NK-92 treated with Interleukin-12 subunit alpha and Interleukin-12 subunit beta, amount 100 ng/mL, for 24 hours (cell line): ENCODE measurements around the gene PRC1.
A peak's percentile ranks its signal among the peaks of the same experiment; 100 is the strongest.
"Not testable (repeated sequence)": the region's sequence is repeated elsewhere in the genome, so short reads cannot be mapped to it uniquely, and the experiment has no call there.

Experiments
- DNase-seq: peaks from one replicate; lab custom pipeline; 2025; lab: John Stamatoyannopoulos, UW

Gene PRC1

DNA sequence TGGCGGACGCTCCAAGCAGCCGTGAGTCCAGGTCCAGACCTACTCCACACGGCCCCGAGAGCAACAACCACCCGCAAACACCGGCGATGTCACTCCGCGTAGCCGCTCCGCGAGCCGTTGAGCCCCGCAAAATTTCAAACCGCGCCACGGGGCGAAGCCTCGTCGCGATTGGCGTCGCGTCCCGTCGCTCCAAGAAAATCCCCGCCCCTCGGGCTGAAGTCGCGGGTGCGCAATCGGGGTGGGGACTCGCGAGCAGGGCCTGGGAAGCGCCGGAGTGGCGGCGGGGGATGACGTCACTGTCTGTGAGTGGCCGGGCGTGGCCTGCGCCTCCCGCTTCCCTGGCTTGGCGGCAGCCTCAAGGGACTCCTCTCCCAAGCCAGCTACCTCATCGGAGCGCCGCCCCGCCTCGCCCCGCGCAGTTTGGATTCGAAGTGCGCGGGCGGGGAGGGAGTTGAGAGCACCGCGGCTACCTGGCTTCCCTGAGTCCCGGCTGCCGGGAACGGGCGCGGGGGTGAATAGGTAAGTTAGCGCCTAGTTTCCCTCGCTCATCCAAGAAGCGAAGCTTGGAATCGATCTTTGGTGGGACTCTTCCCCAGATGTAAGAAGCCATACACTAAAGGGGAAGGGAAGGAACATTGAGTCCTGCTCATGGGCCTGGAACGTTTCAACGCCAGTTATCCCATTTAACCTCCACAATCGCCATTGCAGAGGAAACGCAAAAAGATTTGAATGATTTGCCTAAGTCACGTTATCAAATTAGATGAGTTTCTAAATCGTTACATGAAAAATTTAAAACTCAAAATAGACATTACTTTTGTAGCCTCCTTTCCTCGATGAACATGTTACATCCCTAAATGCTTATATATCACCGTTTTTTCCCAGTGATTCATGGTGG, at the start of gene PRC1:
Gene PRC1, minus strand, starts transcription at position 119 of the 895 bp plus-strand sequence. Its CDS starts 118 bp downstream, at position 1.
- peak; percentile 98 for DNase-seq

DNA sequence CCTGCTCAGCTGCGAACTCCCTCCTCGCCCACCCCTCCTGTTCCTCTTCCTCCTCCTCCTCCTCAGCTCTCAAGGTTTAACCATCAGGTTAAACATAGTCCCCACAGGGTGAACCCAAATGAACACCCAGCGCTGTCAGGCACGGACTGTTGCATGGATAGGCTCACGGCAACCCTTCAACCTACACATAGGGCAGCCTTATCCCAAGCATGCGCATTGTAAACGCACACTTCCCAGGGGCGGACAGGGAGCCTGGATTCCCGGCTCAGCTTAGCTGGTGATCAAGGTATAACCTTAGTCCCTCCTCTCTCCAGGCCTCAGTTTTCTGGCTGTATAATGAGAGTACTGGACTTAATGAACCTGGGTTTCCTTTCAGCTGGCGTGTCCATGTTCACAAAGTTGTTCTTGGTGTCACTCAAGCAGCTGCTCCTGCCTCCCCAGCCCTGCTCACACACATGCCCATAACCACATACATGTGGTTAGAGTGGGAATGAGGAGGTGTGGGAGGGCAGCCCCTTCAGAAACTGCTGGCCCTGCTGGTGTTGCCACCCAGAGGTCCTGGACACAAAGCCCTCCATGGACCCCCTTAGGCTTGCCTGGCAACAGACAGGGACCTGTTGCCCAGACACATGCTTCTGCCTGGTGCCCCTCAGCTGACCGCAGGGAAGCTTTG, 49.0 kb upstream of the PRC1 start:
- no peak for DNase-seq

DNA sequence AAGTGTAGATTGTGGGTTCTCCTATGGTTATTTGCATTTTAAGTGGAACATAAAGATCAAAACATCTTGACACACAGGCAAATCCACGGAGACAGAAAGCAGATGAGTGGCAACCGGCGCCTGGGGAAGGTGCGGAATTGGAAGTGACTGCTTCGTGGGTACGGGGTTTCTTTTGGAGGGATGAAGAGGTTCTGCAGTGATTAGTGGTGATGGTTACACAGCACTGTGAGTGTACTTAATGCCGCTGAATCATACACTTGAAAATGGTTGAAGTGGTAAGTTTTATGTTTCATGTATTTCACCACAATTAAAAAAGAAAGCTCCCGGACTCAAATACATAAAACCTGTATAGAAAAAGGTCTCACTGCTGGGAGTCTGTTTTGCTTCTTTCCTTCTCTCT, 46.5 kb upstream of the PRC1 start:
- no peak for DNase-seq

GRCh38 chr15:91039996-91040395, 45.7 kb upstream of the PRC1 start:
- DNase-seq: no peak

DNA sequence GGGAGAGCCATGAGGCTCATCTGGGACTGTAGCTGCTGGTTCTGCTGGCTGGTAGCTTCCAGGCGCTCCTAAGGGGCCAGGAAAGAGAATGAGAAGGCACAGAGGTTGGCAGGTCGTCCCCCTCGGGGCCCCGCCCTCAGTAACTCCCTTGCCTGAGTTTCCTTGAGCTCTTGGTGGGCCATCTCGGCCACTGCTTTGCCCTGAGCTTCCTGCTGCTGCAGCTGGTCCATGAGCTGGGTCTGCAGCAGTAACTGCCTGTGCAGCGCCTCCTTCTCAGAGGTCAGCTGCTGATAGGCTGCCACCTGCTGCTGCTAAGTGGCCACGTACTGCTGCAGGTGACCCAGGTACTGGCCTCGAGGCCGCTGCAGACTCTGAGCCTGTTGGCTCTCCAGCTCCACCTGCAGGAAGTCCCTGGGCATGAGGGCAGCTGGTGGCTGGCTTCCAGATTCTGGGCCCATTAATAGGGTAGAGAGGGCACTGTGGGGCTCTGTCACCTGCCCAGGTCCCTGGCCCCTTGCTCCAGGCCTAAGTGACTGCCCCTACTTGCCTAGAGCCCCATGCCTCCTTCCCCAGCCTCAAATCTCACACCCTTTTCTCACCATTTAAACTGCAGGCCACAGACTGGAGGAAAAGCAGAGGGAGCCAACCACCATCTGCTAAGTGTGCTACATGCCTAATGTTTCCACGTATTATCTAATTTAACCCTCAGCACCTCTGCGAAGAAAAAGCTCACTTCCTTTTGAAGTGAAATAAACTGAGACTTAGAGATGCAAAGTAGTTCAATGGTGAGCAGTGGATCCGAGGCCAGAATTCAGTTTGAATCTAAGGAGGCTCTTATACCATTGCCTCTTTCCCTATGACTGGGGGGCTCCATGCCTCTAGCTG, 38.8 kb upstream of the PRC1 start:
- DNase-seq: peak; percentile 32

- no peak for DNase-seq
Measured at GRCh38 chr15:91031796-91032195, 37.5 kb upstream of the PRC1 start.

DNA sequence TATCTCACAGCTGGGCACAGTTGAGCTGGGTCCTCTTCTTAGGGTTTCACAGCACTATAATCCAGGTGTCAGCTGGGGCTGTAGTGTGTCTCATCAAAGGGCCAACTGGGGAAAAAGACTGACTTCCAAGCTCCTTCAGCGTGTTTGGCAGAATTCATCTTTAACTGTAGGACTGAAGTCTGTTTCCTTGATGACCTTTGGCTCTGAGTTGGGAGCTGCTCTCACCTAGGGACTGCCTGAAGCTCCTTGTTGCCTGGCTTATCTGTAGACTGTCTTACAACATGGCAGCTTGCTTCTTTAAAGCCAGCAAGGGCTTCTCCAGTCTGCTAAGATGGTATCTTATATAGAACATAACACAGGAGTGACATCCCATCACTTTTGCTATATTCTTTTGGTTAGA, 33.3 kb upstream of the PRC1 start:
- DNase-seq: no peak

GRCh38 chr15:91023720-91024119, 29.4 kb upstream of the PRC1 start:
- no peak for DNase-seq

- DNase-seq: no peak
Measured at GRCh38 chr15:91022832-91023129, 28.4 kb upstream of the PRC1 start.

GRCh38 chr15:91022075-91022831, 27.9 kb upstream of the PRC1 start, which contains the start of gene VPS33B:
TSS of gene VPS33B (minus strand) at chr15:91022594. CDS start at chr15:91022249, 345 bp downstream.
- peak; percentile 74 for DNase-seq

DNA sequence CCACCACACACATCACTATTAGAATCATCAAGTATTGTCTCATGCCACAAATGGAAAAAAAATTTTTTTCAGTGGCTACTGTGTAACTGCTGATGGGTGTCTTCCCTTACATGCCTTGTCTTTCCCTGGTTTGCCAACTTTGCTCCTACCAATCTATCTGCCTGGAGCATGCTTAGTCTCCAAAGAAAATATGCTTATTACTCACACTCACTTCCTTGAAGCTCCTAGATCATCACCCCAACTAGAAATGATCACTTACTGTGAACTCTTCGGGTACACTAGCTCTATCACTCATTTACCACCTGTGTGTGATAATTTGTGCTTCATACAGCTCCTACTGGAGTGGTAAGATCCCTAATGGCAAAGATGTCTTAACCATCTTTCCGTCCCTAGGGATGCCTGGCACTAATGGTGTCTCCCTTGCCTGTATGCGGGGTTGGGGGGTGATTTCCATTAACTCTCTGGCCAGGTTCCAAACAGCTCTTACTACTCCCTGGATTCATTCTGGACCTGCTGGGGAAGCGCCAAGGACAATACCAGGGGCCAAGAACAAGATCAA, 27.3 kb upstream of the PRC1 start:
- no peak for DNase-seq

DNA sequence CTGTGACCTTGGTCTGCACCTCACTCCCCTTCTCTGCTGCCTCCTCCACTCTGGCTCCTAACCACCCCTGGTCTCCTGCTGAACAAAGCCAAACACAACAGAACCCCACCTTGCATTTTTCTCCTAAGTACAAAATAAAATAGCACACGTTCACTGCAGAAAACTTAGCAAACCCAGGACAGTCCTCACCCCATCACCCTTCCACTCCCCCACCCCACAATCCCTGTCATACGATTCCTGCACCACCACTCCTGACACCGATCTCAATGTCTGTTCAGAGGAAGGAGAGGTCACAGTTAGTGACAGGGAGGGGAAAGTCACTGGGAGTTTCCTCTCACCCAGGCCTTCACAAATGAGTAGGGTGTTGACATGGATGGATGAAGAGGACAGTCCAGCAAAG, 23.8 kb upstream of the PRC1 start:
- DNase-seq: no peak

- DNase-seq: no peak
Measured at GRCh38 chr15:91017716-91018115, 23.4 kb upstream of the PRC1 start.

DNA sequence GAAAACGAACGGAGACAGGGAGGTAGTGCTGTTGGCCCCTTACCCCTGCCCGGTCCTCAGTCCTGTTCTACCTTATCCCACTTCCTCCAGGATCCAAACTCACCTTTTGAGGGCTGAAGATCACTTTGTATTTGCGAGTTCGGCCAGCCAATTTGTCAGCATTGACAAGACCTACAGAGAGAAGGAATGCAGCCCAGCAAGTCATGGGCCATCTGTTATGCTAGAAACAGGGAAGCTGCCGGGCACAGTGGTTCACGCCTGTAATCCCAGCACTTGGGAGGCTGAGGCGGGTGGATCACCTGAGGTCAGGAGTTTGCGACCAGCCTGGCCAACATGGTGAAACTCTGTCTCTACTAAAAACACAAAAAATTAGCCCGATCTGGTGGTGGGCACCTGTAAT, 19.4 kb upstream of the PRC1 start:
- not testable (repeated sequence) for DNase-seq

- no peak for DNase-seq
Measured at GRCh38 chr15:91007266-91007665, 12.9 kb upstream of the PRC1 start.

GRCh38 chr15:91001209-91001608, 6.9 kb upstream of the PRC1 start:
- DNase-seq: no peak

DNA sequence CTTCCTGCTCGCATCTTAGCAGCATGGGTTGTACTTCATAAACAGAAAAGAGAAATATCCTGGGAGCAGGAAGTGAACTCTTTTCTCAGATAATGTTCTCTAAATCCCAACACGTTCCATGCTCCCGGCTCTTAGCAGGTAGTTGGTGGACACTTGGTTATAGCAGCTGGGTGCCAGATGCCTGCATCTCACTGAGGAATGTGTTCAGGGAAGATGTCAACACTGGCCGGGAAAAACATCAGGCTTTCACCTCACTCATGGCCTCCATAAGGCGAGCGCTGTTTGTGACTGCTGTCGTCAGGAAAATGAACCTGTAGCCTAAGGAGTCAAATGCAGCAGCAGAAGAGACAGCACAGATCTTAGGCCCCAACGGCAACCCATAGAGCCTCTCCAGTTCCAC, 4.4 kb upstream of the PRC1 start:
- no peak for DNase-seq

DNA sequence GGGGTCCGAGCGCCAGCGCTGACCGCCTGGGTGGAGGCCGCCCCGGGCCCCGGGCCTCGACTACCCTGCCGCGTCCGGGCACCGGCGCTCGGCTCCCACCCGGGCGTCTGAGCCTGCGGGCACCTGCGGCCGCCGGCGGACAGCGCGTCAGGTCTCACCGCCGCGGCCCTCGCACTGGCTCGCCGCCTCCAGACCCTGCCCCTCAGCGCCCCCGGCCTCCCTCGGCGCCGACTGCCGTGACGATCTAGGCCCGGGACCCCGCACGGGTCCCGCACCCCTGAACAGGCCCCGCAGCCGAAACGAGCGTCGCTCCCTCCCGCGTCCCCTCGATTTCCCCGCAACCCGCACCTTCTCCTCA, 297 bp downstream of the PRC1 start:
- DNase-seq: peak; percentile 20

- no peak for DNase-seq
Measured at GRCh38 chr15:90991587-90992285, 2.6 kb downstream of the PRC1 start.

GRCh38 chr15:90990446-90990845, 3.9 kb downstream of the PRC1 start:
- DNase-seq: no peak
